ENCODE data around the gene BPIFB1. TPM values are rescaled to one million over a fixed set of nuclear protein-coding genes. Genes with fewer than 3 reads are reported as not detected.
A peak's percentile ranks its signal among the peaks of the same experiment; 100 is the strongest.

The BPIFB1 gene
- total and polyA plus RNA-seq, 2 of the 13 experiments (the other 11 are each of a cell fraction or from before 2014, with no cell fraction given), result 0.82 to 4.4 TPM

GRCh38 chr20:33282991-33283555 is at the start of gene BPIFB1 (continued):
- 0 out of 2 replicates have a peak, but pooled peaks have one; percentile 10 for TF ChIP-seq ZNF121 (CRISPR knock-in tag; IDR thresholded peaks at IDR 0.05)
- TF ChIP-seq ZNF563 (CRISPR knock-in tag; IDR thresholded peaks at IDR 0.05), result peak; percentile 34; the same call in 1 of the 2 replicates
- 0 out of 2 replicates have a peak, but pooled peaks have one; percentile 34 for TF ChIP-seq CENPT (CRISPR knock-in tag; IDR thresholded peaks at IDR 0.05; ENCODE audit: low read depth)
- no peak for TF ChIP-seq SOX13 (IDR thresholded peaks at IDR 0.05)
- TF ChIP-seq SOX13 (CRISPR knock-in tag; conservative IDR thresholded peaks at IDR 0.05 in 1 of 2, IDR thresholded peaks at IDR 0.05 in 1 of 2), result peak in 1 of 2 experiments; percentile 33; a peak in 1 of 4 replicates
- peak; percentile 77 for TF ChIP-seq ARID5B (CRISPR knock-in tag; IDR thresholded peaks at IDR 0.05)
- TF ChIP-seq HDAC6 (IDR thresholded peaks at IDR 0.05; ENCODE audit: low read depth, low read length), result no peak
- TF ChIP-seq CTCF (CRISPR knock-in tag; IDR thresholded peaks at IDR 0.05), result peak; percentile 52
- TF ChIP-seq ZNF768 (CRISPR knock-in tag; IDR thresholded peaks at IDR 0.05), result peak; percentile 61; the same call in 1 of the 2 replicates
- 0 out of 2 replicates have a peak, but pooled peaks have one; percentile 15 for TF ChIP-seq ZNF296 (CRISPR knock-in tag; conservative IDR thresholded peaks at IDR 0.05)
- no peak for TF ChIP-seq ISL2 (CRISPR knock-in tag; IDR thresholded peaks at IDR 0.05)
- peak; percentile 66 for TF ChIP-seq GATAD2A (CRISPR knock-in tag; IDR thresholded peaks at IDR 0.05)
- TF ChIP-seq HMG20A (CRISPR knock-in tag; IDR thresholded peaks at IDR 0.05; ENCODE audit: borderline replicate concordance), result peak; percentile 44; the same call in 1 of the 2 replicates
- TF ChIP-seq ZNF709 (CRISPR knock-in tag; IDR thresholded peaks at IDR 0.05), result 0 out of 2 replicates have a peak, but pooled peaks have one; percentile 38
- peak; percentile 49; the same call in 1 of the 2 replicates for TF ChIP-seq HNF4A (CRISPR knock-in tag; IDR thresholded peaks at IDR 0.05)
- TF ChIP-seq, protein P1, sequence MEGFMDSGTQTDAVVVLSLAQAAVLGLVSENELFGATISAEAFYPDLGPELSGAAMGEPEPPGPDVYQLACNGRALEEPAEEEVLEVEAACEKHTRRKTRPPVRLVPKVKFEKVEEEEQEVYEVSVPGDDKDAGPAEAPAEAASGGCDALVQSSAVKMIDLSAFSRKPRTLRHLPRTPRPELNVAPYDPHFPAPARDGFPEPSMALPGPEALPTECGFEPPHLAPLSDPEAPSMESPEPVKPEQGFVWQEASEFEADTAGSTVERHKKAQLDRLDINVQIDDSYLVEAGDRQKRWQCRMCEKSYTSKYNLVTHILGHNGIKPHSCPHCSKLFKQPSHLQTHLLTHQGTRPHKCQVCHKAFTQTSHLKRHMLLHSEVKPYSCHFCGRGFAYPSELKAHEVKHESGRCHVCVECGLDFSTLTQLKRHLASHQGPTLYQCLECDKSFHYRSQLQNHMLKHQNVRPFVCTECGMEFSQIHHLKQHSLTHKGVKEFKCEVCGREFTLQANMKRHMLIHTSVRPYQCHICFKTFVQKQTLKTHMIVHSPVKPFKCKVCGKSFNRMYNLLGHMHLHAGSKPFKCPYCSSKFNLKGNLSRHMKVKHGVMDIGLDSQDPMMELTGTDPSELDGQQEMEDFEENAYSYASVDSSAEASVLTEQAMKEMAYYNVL (CRISPR knock-in tag; IDR thresholded peaks at IDR 0.05; ENCODE audit: borderline replicate concordance), result 0 out of 2 replicates have a peak, but pooled peaks have one; percentile 62
- TF ChIP-seq, protein P2, sequence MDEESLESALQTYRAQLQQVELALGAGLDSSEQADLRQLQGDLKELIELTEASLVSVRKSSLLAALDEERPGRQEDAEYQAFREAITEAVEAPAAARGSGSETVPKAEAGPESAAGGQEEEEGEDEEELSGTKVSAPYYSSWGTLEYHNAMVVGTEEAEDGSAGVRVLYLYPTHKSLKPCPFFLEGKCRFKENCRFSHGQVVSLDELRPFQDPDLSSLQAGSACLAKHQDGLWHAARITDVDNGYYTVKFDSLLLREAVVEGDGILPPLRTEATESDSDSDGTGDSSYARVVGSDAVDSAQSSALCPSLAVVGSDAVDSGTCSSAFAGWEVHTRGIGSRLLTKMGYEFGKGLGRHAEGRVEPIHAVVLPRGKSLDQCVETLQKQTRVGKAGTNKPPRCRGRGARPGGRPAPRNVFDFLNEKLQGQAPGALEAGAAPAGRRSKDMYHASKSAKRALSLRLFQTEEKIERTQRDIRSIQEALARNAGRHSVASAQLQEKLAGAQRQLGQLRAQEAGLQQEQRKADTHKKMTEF (CRISPR knock-in tag; IDR thresholded peaks at IDR 0.05), result peak; percentile 68; the same call in 1 of the 2 replicates
- TF ChIP-seq SNAI1 (CRISPR knock-in tag; IDR thresholded peaks at IDR 0.05; ENCODE audit: borderline replicate concordance), result no peak
- TF ChIP-seq ZIK1 (CRISPR knock-in tag; IDR thresholded peaks at IDR 0.05; ENCODE audit: borderline replicate concordance, low read depth), result 0 out of 2 replicates have a peak, but pooled peaks have one; percentile 42

Data from HepG2 (cell line).